Karpas-422 (cell line): Measurements from ENCODE around the gene UBE2M. TPM values are rescaled to one million over a fixed set of nuclear protein-coding genes. Genes with fewer than 3 reads are reported as not detected.
A peak's percentile ranks its signal among the peaks of the same experiment; 100 is the strongest.

Source experiments
- DNase-seq: peaks from one replicate; pipeline ENCODE4 v3.0.0-alpha.2; 2015
- H2AFZ ChIP-seq: fragments of 200-600 bp; sonication (generic); 2 replicates; pipeline ENCODE4 v1.6.1; 2014; ENCODE audit warnings: antibody characterized with exemption, low read length, mixed read lengths
- H3K27ac ChIP-seq: fragments of 200-600 bp; sonication (generic); 2 replicates; pipeline ENCODE4 v1.5.1; 2014; ENCODE audit warnings: mild to moderate bottlenecking, low read length, moderate library complexity
- H3K27me3 ChIP-seq: fragments of 200-600 bp; sonication (generic); 2 replicates; pipeline ENCODE4 v1.6.1; 2014; ENCODE audit warnings: low read length, mixed read lengths
- H3K36me3 ChIP-seq: fragments of 200-600 bp; sonication (generic); 2 replicates; pipeline ENCODE4 v1.6.1; 2014; ENCODE audit warnings: low read length, mixed read lengths; ENCODE audit not compliant: insufficient read depth
- H3K4me1 ChIP-seq: fragments of 200-600 bp; sonication (generic); 2 replicates; pipeline ENCODE4 v1.6.1; 2014; ENCODE audit warnings: mild to moderate bottlenecking, low read length, mixed read lengths
- H3K4me2 ChIP-seq: fragments of 200-600 bp; sonication (generic); 2 replicates; pipeline ENCODE4 v1.6.1; 2014; ENCODE audit warnings: low read length, low read depth, mild to moderate bottlenecking; ENCODE audit not compliant: poor library complexity, severe bottlenecking
- H3K4me3 ChIP-seq: fragments of 200-600 bp; sonication (generic); 2 replicates; pipeline ENCODE4 v1.5.1; 2014; ENCODE audit warnings: mild to moderate bottlenecking, antibody characterized with exemption, low read length, mixed read lengths
- H3K79me2 ChIP-seq: fragments of 200-600 bp; sonication (generic); 2 replicates; pipeline ENCODE4 v1.6.1; 2014; ENCODE audit warnings: mild to moderate bottlenecking, low read length, mixed read lengths
- H3K9ac ChIP-seq: fragments of 200-600 bp; sonication (generic); 2 replicates; pipeline ENCODE4 v1.6.0; 2014; ENCODE audit warnings: low read length
- H3K9me2 ChIP-seq: fragments of 200-600 bp; sonication (generic), shearing (Covaris generic); replicated peaks from 2 replicates; pipeline ENCODE4 v1.6.0; 2014; ENCODE audit warnings: mild to moderate bottlenecking, low read length, moderate library complexity; ENCODE audit not compliant: insufficient read depth
- H3K9me3 ChIP-seq: fragments of 300-700, 200-600 bp; sonication (generic); 2 replicates; pipeline ENCODE4 v1.6.1; 2014; ENCODE audit warnings: low read length, mixed read lengths
- H4K20me1 ChIP-seq: fragments of 200-600 bp; sonication (generic); 2 replicates; pipeline ENCODE4 v1.6.1; 2014; ENCODE audit warnings: mild to moderate bottlenecking, antibody characterized with exemption, low read length, low read depth; ENCODE audit not compliant: insufficient read depth
- total RNA-seq: library from RNA; depleted of rRNA; stranded (reverse); fragments of >200 nt; shearing (Covaris generic); gene quantifications from 2 replicates; pipeline ENCODE4 v1.2.3, GENCODE V29; 2014; ENCODE audit warnings: low replicate concordance

The UBE2M gene
- total RNA-seq, 1 experiment from 2014 or later = 90.6 TPM

DNA sequence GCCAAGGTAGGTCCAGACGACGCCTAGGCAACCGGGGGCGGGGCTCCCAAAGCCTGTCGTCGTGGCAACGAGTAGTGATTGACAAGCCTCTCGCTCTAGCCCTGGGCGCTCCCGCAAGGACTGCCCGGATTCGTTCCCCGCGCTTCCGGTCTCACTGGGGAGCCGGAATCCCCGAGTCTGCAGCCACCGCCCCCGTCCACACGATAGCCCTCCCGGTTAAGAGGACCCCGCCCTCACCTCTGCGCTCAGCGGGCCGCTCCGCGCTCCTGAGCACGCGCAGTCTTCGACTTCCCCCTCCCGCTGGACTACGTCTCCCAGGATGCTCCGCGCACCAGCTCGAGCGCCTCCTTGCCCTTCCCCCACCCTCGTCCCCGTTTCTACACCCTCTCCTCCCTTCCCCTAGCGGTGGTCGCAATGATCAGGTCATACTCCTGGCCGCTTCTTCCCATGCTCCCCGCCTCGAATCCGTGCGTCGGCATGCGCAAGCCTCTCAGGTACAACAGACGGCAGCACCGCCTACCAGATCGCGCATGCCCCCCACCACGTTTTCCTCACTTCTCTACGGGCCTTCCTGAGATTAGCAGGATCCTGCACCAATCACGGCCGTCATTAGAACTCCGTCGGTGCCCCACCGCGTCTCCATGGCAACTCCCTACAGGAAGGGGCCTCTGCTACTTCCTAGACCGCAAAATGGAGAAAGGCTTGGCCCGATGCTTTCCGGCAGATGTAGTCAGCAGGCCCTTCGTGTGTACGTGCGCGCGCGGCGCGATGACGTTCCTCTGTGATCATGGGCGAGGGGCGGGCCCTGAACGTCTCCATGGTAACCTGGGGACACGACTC lies 14.6 kb upstream of the UBE2M start, which contains the start of gene MZF1:
TSS of gene MZF1 (minus strand) at position 518 of the 840 bp plus-strand sequence. CDS start 1,946 bp downstream, outside the sequence.
- H3K9me2 ChIP-seq = no peaks in the 10 kb centered on the region
- H3K79me2 ChIP-seq = peaks cover 8% of the 10 kb centered on the region
- H2AFZ ChIP-seq = no peak within 1 kb of the TSS
- peak within 1 kb of the TSS; percentile 72 for H3K9ac ChIP-seq
- no peaks in the 10 kb centered on the region for H3K9me3 ChIP-seq
- peak within 1 kb of the TSS; percentile 91 for H3K4me2 ChIP-seq
- peak within 1 kb of the TSS; percentile 80 for H3K27ac ChIP-seq
- peaks cover 23% of the 10 kb centered on the region for H3K4me1 ChIP-seq
- DNase-seq = peak; percentile 98
- H3K4me3 ChIP-seq = peak within 1 kb of the TSS; percentile 81
- H3K27me3 ChIP-seq = no peaks in the 10 kb centered on the region
- H3K36me3 ChIP-seq = no peaks in the 10 kb centered on the region
- H4K20me1 ChIP-seq = no peaks in the 10 kb centered on the region

DNA sequence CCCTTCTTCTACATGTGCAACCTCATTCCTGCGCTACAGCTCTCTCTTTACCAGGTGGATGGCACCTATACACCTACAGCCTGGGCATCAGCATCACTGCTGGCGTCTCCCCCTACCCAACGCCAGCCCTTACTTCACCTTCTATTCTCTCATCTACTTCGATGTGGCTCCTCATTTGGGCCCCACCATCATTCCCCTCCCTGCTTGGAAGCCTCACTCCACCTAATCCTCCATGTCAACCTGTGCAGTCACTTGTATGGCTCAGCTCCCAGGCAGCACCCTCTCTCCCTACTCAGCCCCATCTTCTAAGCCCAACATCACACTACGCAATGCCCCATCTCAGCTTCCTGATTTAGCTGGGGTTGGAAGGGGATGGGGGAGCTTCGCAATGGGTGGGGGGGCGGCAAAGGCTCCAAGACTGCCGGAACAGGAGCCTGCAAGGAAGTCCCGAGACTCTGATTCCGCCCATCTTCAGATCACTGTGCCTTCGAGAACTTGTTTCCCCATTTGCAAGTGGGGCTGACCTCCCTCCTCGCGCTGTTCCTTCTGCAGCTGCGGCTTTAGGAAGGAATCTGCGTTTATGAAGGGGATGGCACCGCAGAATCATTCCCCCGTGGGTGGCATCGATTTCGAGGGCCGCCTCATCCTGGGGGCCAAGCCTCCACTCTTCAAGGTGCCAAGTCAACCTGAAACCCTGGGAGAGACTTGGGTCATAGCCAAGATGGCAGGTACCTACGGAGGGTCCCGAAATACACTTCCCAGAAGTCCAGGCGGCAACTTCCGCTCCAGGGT lies 13.8 kb upstream of the UBE2M start:
- no peak overlapping the region for H2AFZ ChIP-seq

GRCh38 chr19:58571575-58571947 lies 13.2 kb upstream of the UBE2M start:
- H3K27ac ChIP-seq = no peak overlapping the region
- H3K4me1 ChIP-seq = peaks cover 21% of the 10 kb centered on the region
- no peak for DNase-seq
- no peaks in the 10 kb centered on the region for H3K9me2 ChIP-seq
- H3K79me2 ChIP-seq = peaks cover 8% of the 10 kb centered on the region
- no peak overlapping the region for H2AFZ ChIP-seq
- H3K36me3 ChIP-seq = no peaks in the 10 kb centered on the region
- peak overlapping the region; percentile 81; the same call in 1 of the 2 replicates for H3K4me3 ChIP-seq
- no peaks in the 10 kb centered on the region for H3K9me3 ChIP-seq
- no peaks in the 10 kb centered on the region for H3K27me3 ChIP-seq
- H4K20me1 ChIP-seq = no peaks in the 10 kb centered on the region
- H3K4me2 ChIP-seq = peak overlapping the region; percentile 91
- peak overlapping the region; percentile 64; the same call in 1 of the 2 replicates for H3K9ac ChIP-seq

More for the DNA sequence above, 13.8 kb upstream of the UBE2M start:
- Histone ChIP-seq H3K79me2 (peaks cover 8% of the 10 kb centered on the region), H3K27ac (no peak overlapping the region), H3K9me2 (no peaks in the 10 kb centered on the region), H3K27me3 (no peaks in the 10 kb centered on the region), H3K4me1 (peaks cover 21% of the 10 kb centered on the region), H3K9ac (peak overlapping the region; percentile 64), H3K9me3 (no peaks in the 10 kb centered on the region), H3K36me3 (no peaks in the 10 kb centered on the region), H3K4me3 (peak overlapping the region; percentile 81), H4K20me1 (no peaks in the 10 kb centered on the region), H3K4me2 (peak overlapping the region; percentile 91)
- no peak for DNase-seq

- DNase-seq = no peak
- no peaks in the 10 kb centered on the region for H3K27me3 ChIP-seq
Observed at GRCh38 chr19:58570770-58571574, 12.6 kb upstream of the UBE2M start.

DNA sequence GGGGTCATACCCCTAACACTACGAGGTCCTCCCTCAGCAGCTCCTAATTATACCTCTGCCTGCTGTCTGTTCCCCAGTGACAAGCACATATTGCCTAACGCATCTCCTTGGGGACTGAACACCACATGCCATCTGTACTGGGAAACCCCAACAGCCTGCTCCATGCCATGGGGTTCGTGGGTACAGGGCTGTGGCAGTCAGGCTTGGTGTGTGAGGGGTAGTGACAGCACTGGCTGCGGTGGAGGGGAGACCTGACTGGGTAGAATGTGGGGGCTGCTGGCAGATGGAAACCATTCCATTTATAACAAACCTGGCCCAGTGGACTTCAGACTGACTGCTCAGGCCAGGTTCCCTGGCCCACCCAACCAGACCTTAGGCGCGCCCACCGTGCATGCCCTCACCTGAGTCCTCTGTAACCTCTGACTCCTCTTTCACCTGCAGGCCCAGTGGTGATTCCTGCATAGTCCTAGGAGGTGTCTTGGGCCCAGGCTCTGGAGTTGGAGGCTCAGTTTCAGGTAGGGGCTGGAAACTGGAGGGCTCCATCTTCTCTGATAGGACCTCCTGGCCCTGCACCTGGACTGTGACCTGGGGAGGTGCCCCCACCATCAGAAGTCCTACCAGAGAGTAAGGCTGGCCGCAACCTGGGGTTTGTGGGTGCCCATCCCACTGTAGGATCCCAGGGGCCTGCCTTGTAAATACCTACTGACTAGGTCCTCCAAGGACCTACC lies 11.7 kb upstream of the UBE2M start:
- Histone ChIP-seq H2AFZ (no peak overlapping the region), H3K36me3 (no peaks in the 10 kb centered on the region), H3K9me3 (no peaks in the 10 kb centered on the region), H3K27me3 (no peaks in the 10 kb centered on the region), H3K9me2 (no peaks in the 10 kb centered on the region), H4K20me1 (no peaks in the 10 kb centered on the region), H3K4me2 (no peak overlapping the region), H3K4me3 (no peak overlapping the region), H3K4me1 (peaks cover 21% of the 10 kb centered on the region), H3K27ac (no peak overlapping the region), H3K9ac (no peak overlapping the region), H3K79me2 (0 out of 2 replicates have a peak, but pooled peaks cover 2% of the 10 kb centered on the region)
- no peak for DNase-seq

More at GRCh38 chr19:58570770-58571574, 12.6 kb upstream of the UBE2M start:
- H3K79me2 ChIP-seq = peaks cover 7% of the 10 kb centered on the region
- no peak overlapping the region for H3K4me2 ChIP-seq
- no peak overlapping the region for H2AFZ ChIP-seq
- H3K9me2 ChIP-seq = no peaks in the 10 kb centered on the region
- H3K36me3 ChIP-seq = no peaks in the 10 kb centered on the region
- no peak overlapping the region for H3K27ac ChIP-seq
- no peaks in the 10 kb centered on the region for H4K20me1 ChIP-seq
- H3K4me1 ChIP-seq = peaks cover 21% of the 10 kb centered on the region
- H3K4me3 ChIP-seq = no peak overlapping the region
- H3K9me3 ChIP-seq = no peaks in the 10 kb centered on the region
- H3K9ac ChIP-seq = no peak overlapping the region

DNA sequence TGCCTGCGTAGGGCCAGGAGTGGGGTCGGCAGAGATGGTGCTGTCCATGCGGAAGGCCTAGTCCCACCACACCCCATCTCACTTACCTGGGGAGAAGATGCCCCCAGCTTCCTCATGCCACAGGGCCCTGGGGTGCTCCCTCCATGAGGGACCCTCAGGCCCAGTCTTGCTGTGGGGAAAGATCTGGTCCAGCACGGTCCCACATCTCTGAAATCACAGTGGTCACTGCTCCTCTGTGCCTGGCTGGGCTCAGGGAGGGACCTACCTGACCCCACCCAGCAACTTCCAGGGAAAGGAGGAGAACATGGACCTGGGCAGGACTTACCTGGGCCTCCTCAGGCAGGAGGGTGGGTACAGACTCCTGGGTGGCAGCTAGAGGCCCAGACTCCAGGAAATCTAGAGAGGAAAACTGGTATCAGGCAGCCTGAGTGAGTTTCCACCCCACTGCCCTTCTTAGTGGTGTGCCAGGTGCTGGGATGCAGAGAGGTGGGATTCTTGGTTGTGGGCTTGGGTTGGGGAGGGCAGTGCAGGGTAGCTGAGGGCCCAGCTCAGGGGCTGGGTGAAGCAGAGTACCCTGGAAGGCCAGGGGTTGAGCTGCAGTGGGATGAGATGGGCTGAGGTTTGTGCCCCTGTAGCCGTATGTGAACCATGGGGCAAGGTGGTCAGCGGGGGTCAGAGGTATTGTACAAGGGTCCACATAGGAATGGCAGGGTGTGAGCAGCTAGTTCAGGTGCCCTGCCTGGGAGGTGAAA lies 11.0 kb upstream of the UBE2M start:
- H3K4me2 ChIP-seq = no peak overlapping the region
- no peaks in the 10 kb centered on the region for H4K20me1 ChIP-seq
- H3K4me1 ChIP-seq = peaks cover 19% of the 10 kb centered on the region
- H3K4me3 ChIP-seq = no peak overlapping the region
- no peak overlapping the region for H3K9ac ChIP-seq
- no peak overlapping the region for H2AFZ ChIP-seq
- no peaks in the 10 kb centered on the region for H3K9me2 ChIP-seq
- H3K27me3 ChIP-seq = no peaks in the 10 kb centered on the region
- H3K27ac ChIP-seq = no peak overlapping the region
- H3K9me3 ChIP-seq = no peaks in the 10 kb centered on the region
- 0 out of 2 replicates have a peak, but pooled peaks cover 2% of the 10 kb centered on the region for H3K79me2 ChIP-seq
- H3K36me3 ChIP-seq = no peaks in the 10 kb centered on the region
- DNase-seq = no peak
